ENCODE measurements around the gene PPP1R13L. TPM values are rescaled to one million over a fixed set of nuclear protein-coding genes. Genes with fewer than 3 reads are reported as not detected.

PPP1R13L gene
- total and polyA plus RNA-seq, 2 donors (not counting 1 experiment from before 2014, with no cell fraction given), result 7.4 to 9.2 TPM

- intact Hi-C loops (cut with micrococcal nuclease), result loop anchor here (5.0 kb wide), 1 partner anchor 34 kb away; the partner anchor contains the start of genes POLR1G and PPP1R13L
- Histone ChIP-seq H2AFZ (ENCODE audit: insufficient read depth, low read depth, low read length, poor library complexity, severe bottlenecking) (no peak overlapping the region), H4K20me1 (ENCODE audit: control insufficient read depth, insufficient read depth, low read length, poor library complexity, severe bottlenecking) (no peaks in the 10 kb centered on the region), H3K79me2 (ENCODE audit: control insufficient read depth, insufficient read depth, low read length) (no peaks in the 10 kb centered on the region), H3K4me2 (replicated peaks; ENCODE audit: low read depth, low read length, poor library complexity, severe bottlenecking) (no peak overlapping the region), H3K4me1 (ENCODE audit: control insufficient read depth in 2 of 2, insufficient read depth in 2 of 2, low read length in 2 of 2) (peaks cover 35 to 44% of the 10 kb centered on the region in 2 donors), H3K9me3 (ENCODE audit: control extremely low read depth in 1 of 3, control insufficient read depth in 2 of 3, insufficient read depth in 1 of 3, low read length in 2 of 3) (no peaks in the 10 kb centered on the region), H3K9ac (ENCODE audit: low read length) (no peak overlapping the region), H3K36me3 (replicated peaks in 1 of 2; ENCODE audit: control extremely low read depth in 1 of 2, control insufficient read depth in 1 of 2, extremely low read depth in 1 of 2, insufficient read depth in 2 of 2, low read length in 1 of 2) (no peaks in the 10 kb centered on the region), H3K4me3 (ENCODE audit: control extremely low read depth in 1 of 5, extremely low read depth in 1 of 5, insufficient read depth in 1 of 5, low read depth in 2 of 5, low read length in 4 of 5) (no peak overlapping the region), H3K27ac (ENCODE audit: low read length in 2 of 2) (no peak overlapping the region), H3K27me3 (replicated peaks in 1 of 4; ENCODE audit: control extremely low read depth in 1 of 4, control insufficient read depth in 3 of 4, insufficient read depth in 4 of 4, low read length in 3 of 4) (no peaks in the 10 kb centered on the region)
- ChIA-PET CTCF (interaction anchor here (1.0 to 8.0 kb wide), 7 partner anchors 8 to 201 kb away, joined by 4 to 453 read pairs (median 16); partner anchors contain the start of gene FOSB), POLR2A (interaction anchor here (0.7 to 3.2 kb wide), 4 partner anchors 20 to 37 kb away, joined by 3 to 45 read pairs (median 20); partner anchors contain the start of gene FOSB)
- H3K9me3 Mint-ChIP-seq (ENCODE audit: insufficient read depth), result no peaks in the 10 kb centered on the region
- peak overlapping the region; percentile 85 for H3K4me3 Mint-ChIP-seq
- peak overlapping the region; percentile 91 for H3K27ac Mint-ChIP-seq
- no peaks in the 10 kb centered on the region for H3K27me3 Mint-ChIP-seq
- TF ChIP-seq EZH2 (IDR thresholded peaks at IDR 0.05; ENCODE audit: borderline replicate concordance, insufficient read depth, low read depth, low read length, poor library complexity, severe bottlenecking) (no peak), CTCF (IDR thresholded peaks at IDR 0.05) (no peak)
- peaks cover 41% of the 10 kb centered on the region for H3K4me1 Mint-ChIP-seq
- WGBS (ENCODE audit: insufficient coverage), result over 99% methylated on average over 8 of the region's 9 CpGs
- DNase-seq (no peak), ATAC-seq (ENCODE audit: low read depth) (no peak)
These were observed 36.2 kb upstream of the PPP1R13L start for GRCh38 chr19:45440873-45441654.

GRCh38 chr19:45440259-45440638 lies 35.4 kb upstream of the PPP1R13L start:
- H3K4me3 Mint-ChIP-seq, result peak overlapping the region; percentile 85
- 93% methylated on average over 6 of the region's 9 CpGs for WGBS (ENCODE audit: insufficient coverage)

More at GRCh38 chr19:45440259-45440638, 35.4 kb upstream of the PPP1R13L start:
- ChIA-PET CTCF (interaction anchor here (0.8 to 8.0 kb wide), 23 partner anchors 8 to 236 kb away, joined by 3 to 453 read pairs (median 11); partner anchors contain the start of genes ERCC1, FOSB, PPM1N and PPP1R13L), POLR2A (interaction anchor here (0.6 to 3.2 kb wide), 7 partner anchors 22 to 1393 kb away, joined by 3 to 45 read pairs (median 7); partner anchors contain the start of gene FOSB)
- no peak for TF ChIP-seq CTCF (IDR thresholded peaks at IDR 0.05)
- no peak for TF ChIP-seq EZH2 (IDR thresholded peaks at IDR 0.05; ENCODE audit: borderline replicate concordance, insufficient read depth, low read depth, low read length, poor library complexity, severe bottlenecking)
- Histone ChIP-seq H3K4me1 (ENCODE audit: control insufficient read depth in 2 of 2, insufficient read depth in 2 of 2, low read length in 2 of 2) (peaks cover 35 to 41% of the 10 kb centered on the region in 2 donors), H3K27me3 (replicated peaks in 1 of 4; ENCODE audit: control extremely low read depth in 1 of 4, control insufficient read depth in 3 of 4, insufficient read depth in 4 of 4, low read length in 3 of 4) (no peaks in the 10 kb centered on the region), H3K9ac (ENCODE audit: low read length) (peak overlapping the region; percentile 76), H3K4me2 (replicated peaks; ENCODE audit: low read depth, low read length, poor library complexity, severe bottlenecking) (peak overlapping the region; percentile 85), H3K27ac (ENCODE audit: low read length in 2 of 2) (peak overlapping the region; percentile 48 to 82), H3K36me3 (replicated peaks in 1 of 2; ENCODE audit: control extremely low read depth in 1 of 2, control insufficient read depth in 1 of 2, extremely low read depth in 1 of 2, insufficient read depth in 2 of 2, low read length in 1 of 2) (no peaks in the 10 kb centered on the region), H3K4me3 (ENCODE audit: control extremely low read depth in 1 of 5, extremely low read depth in 1 of 5, insufficient read depth in 1 of 5, low read depth in 2 of 5, low read length in 4 of 5) (peak overlapping the region in 4 of 5 experiments; percentile 21 to 80 (median 60)), H4K20me1 (ENCODE audit: control insufficient read depth, insufficient read depth, low read length, poor library complexity, severe bottlenecking) (no peaks in the 10 kb centered on the region), H3K79me2 (ENCODE audit: control insufficient read depth, insufficient read depth, low read length) (no peaks in the 10 kb centered on the region), H3K9me3 (ENCODE audit: control extremely low read depth in 1 of 3, control insufficient read depth in 2 of 3, insufficient read depth in 1 of 3, low read length in 2 of 3) (no peaks in the 10 kb centered on the region), H2AFZ (ENCODE audit: insufficient read depth, low read depth, low read length, poor library complexity, severe bottlenecking) (peak overlapping the region; percentile 76)
- Mint-ChIP-seq H3K9me3 (ENCODE audit: insufficient read depth) (no peaks in the 10 kb centered on the region), H3K4me1 (peaks cover 36% of the 10 kb centered on the region), H3K27ac (peak overlapping the region; percentile 91), H3K27me3 (no peaks in the 10 kb centered on the region)
- no peak for ATAC-seq (ENCODE audit: low read depth)
- DNase-seq, result peak; percentile 42
- intact Hi-C loops (cut with micrococcal nuclease), result loop anchor here (5.0 kb wide), 1 partner anchor 33 kb away; the partner anchor contains the start of genes POLR1G and PPP1R13L

Data from B cell (primary cell).